ENCODE results near the gene RAMAC.
A peak's percentile ranks its signal among the peaks of the same experiment; 100 is the strongest.
"Not testable (repeated sequence)": the region's sequence is repeated elsewhere in the genome, so short reads cannot be mapped to it uniquely, and the experiment has no call there.

Gene RAMAC

GRCh38 chr15:82969353-82969752 lies 16.7 kb upstream of the RAMAC start:
- no peak for DNase-seq

- DNase-seq = no peak
These were observed 15.8 kb upstream of the RAMAC start for GRCh38 chr15:82970078-82970686.

- no peak for DNase-seq
These were observed 15.3 kb upstream of the RAMAC start for GRCh38 chr15:82970696-82971095.

- DNase-seq = no peak
These were observed 14.6 kb upstream of the RAMAC start for GRCh38 chr15:82971218-82971984.

GRCh38 chr15:82972990-82973389 lies 13.0 kb upstream of the RAMAC start:
- no peak for DNase-seq

GRCh38 chr15:82977076-82977475 lies 8.9 kb upstream of the RAMAC start:
- no peak for DNase-seq

- DNase-seq = no peak
These were observed 7.6 kb upstream of the RAMAC start for GRCh38 chr15:82978438-82978837.

- DNase-seq = no peak
These were observed 6.3 kb upstream of the RAMAC start for GRCh38 chr15:82979726-82980125.

GRCh38 chr15:82980981-82981380 lies 5.0 kb upstream of the RAMAC start:
- no peak for DNase-seq

GRCh38 chr15:82986442-82986780 lies 401 bp downstream of the RAMAC start:
- DNase-seq = no peak

- no peak for DNase-seq
These were observed 6.5 kb downstream of the RAMAC start for GRCh38 chr15:82992436-82992998.

- DNase-seq = no peak
These were observed 7.1 kb downstream of the RAMAC start for GRCh38 chr15:82993144-82993543.

- no peak for DNase-seq
These were observed 9.1 kb downstream of the RAMAC start for GRCh38 chr15:82995076-82995475.

GRCh38 chr15:82995938-82996337 lies 9.9 kb downstream of the RAMAC start:
- no peak for DNase-seq

GRCh38 chr15:82999426-82999825 lies 13.4 kb downstream of the RAMAC start:
- no peak for DNase-seq

GRCh38 chr15:82999905-83000671 lies 14.1 kb downstream of the RAMAC start:
- DNase-seq = peak; percentile 18 to 31

- DNase-seq = not testable (repeated sequence)
These were observed 14.6 kb downstream of the RAMAC start for GRCh38 chr15:83000672-83001031.

- peak; percentile 75 to 80 for DNase-seq
These were observed 24.8 kb downstream of the RAMAC start for GRCh38 chr15:83010709-83011270.

- DNase-seq = peak; percentile 81 to 82
These were observed 25.5 kb downstream of the RAMAC start, which contains the start of gene C15orf40 for GRCh38 chr15:83011271-83012075. C15orf40 (minus strand) TSS chr15:83011639; CDS start chr15:83011607, 32 bp downstream.

- DNase-seq = no peak
These were observed 26.0 kb downstream of the RAMAC start for GRCh38 chr15:83012076-83012426.

GRCh38 chr15:83012636-83013035 lies 26.6 kb downstream of the RAMAC start:
- DNase-seq = no peak

- DNase-seq = no peak
These were observed 28.2 kb downstream of the RAMAC start for GRCh38 chr15:83014205-83014653.

Data from activated CD4-positive, alpha-beta T cell treated with anti-CD3 and anti-CD28 coated beads for 4 hours (primary cell).